BLaER1 treated with 17β-estradiol and CSF1 and Interleukin-3, amounts not matched to agents 10 nM and 100 nM (cell line): ENCODE measurements around the gene TSPAN16.

Experiments
- H3K27ac ChIP-seq, 11 experiments: shearing (Covaris generic); formaldehyde crosslinking; 2 replicates each; pipeline ENCODE4 v1.8.1; 2022
- H3K27me3 ChIP-seq, 11 experiments: shearing (Covaris generic); formaldehyde crosslinking; 2 replicates each; pipeline ENCODE4 v1.8.1; 2022
- H3K36me3 ChIP-seq, 11 experiments: shearing (Covaris generic); formaldehyde crosslinking; 2 replicates each; pipeline ENCODE4 v1.8.1; 2022
- H3K4me1 ChIP-seq, 10 experiments: shearing (Covaris generic); formaldehyde crosslinking; 2 replicates each; pipeline ENCODE4 v1.8.1; 2022
- H3K4me2 ChIP-seq, 11 experiments: shearing (Covaris generic); formaldehyde crosslinking; 2 replicates each; pipeline ENCODE4 v1.8.1; 2022
- H3K4me3 ChIP-seq, 10 experiments: shearing (Covaris generic); formaldehyde crosslinking; 2 replicates each; pipeline ENCODE4 v1.8.1; 2022
- H3K9ac ChIP-seq, 11 experiments: shearing (Covaris generic); formaldehyde crosslinking; 2 replicates each; pipeline ENCODE4 v1.8.1; 2022
- H3K9me3 ChIP-seq, 11 experiments: shearing (Covaris generic); formaldehyde crosslinking; replicated peaks in 1 of 11; 2 replicates each; pipeline ENCODE4 v1.8.1; 2022
- H4K20me1 ChIP-seq, 11 experiments: shearing (Covaris generic); formaldehyde crosslinking; 2 replicates each; pipeline ENCODE4 v1.8.1; 2022
- Cebpa-rat ChIP-seq, 11 experiments: shearing (Covaris generic); IDR thresholded peaks; 2 replicates each; pipeline ENCODE4 v1.8.1; 2022

Gene TSPAN16

GRCh38 chr19:11321191-11322126, 25.5 kb downstream of the TSPAN16 start:
- Histone ChIP-seq H3K27me3 (no peaks in the 10 kb centered on the region), H3K36me3 (peaks cover 0 to 24% (median 12%) of the 10 kb centered on the region in 11 experiments; a peak in 17 of 22 replicates), H3K9ac (peak overlapping the region in 9 of 11 experiments; percentile 83 to 92 (median 86); a peak in 18 of 22 replicates), H4K20me1 (no peaks in the 10 kb centered on the region), H3K4me1 (peaks cover 81 to 100% (median 99%) of the 10 kb centered on the region in 10 experiments), H3K27ac (peak overlapping the region in 10 of 11 experiments; percentile 90 to 99 (median 97); a peak in 21 of 22 replicates), H3K9me3 (peaks cover 0 to 19% (median 0%) of the 10 kb centered on the region in 11 experiments; a peak in 7 of 22 replicates), H3K4me2 (peak overlapping the region; percentile 80 to 97 (median 88)), H3K4me3 (peak overlapping the region in 1 of 10 experiments; percentile 50; a peak in 2 of 20 replicates)
- TF ChIP-seq Cebpa-rat (IDR thresholded peaks at IDR 0.05), result no peak

DNA sequence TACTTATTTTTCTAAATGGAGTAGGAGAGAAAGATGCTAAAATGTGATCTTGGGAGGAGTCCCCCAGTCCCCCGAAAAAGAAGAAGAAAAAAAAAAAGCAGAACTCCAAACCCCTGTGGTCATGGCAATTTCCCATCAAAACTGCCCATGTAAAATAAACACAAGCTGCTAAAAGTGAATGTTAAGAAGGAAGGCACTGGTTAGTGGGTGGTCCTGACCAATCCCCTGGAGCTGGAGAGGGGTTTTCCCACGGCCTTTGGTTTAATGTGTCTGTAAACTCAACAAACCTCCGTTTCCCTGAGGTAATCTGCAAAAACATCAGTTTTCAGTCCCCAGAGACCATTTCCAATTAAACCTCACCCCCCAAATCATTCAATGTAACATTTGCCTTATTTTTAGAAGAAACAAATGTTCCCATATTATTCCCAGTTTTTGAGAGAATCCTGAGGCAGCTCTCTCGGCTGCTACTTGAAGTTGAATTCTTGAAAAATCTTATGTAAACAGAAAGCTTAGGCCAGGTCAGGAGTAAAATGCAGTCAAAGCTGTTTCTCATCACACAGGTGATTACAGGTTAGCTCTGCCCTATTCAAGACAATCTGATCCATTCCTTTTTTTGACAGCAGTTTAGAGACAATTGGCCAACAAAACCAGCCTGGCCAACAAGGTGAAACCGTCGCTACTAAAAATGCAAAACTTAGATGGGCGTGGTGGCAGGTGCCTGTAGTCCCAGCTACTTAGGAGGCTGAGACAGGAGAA, 26.5 kb downstream of the TSPAN16 start:
- Histone ChIP-seq H3K4me3 (peak overlapping the region in 2 of 10 experiments; percentile 18 to 27; a peak in 2 of 20 replicates), H4K20me1 (no peaks in the 10 kb centered on the region), H3K4me1 (peaks cover 74 to 100% (median 98%) of the 10 kb centered on the region in 10 experiments), H3K4me2 (peak overlapping the region; percentile 80 to 97 (median 88)), H3K9ac (peak overlapping the region; percentile 53 to 92 (median 85)), H3K27me3 (no peaks in the 10 kb centered on the region), H3K36me3 (peaks cover 0 to 34% (median 22%) of the 10 kb centered on the region in 11 experiments; a peak in 21 of 22 replicates), H3K27ac (peak overlapping the region; percentile 73 to 99 (median 97); a peak in 21 of 22 replicates), H3K9me3 (peaks cover 0 to 19% (median 0%) of the 10 kb centered on the region in 11 experiments; a peak in 7 of 22 replicates)
- no peak for TF ChIP-seq Cebpa-rat (IDR thresholded peaks at IDR 0.05)

DNA sequence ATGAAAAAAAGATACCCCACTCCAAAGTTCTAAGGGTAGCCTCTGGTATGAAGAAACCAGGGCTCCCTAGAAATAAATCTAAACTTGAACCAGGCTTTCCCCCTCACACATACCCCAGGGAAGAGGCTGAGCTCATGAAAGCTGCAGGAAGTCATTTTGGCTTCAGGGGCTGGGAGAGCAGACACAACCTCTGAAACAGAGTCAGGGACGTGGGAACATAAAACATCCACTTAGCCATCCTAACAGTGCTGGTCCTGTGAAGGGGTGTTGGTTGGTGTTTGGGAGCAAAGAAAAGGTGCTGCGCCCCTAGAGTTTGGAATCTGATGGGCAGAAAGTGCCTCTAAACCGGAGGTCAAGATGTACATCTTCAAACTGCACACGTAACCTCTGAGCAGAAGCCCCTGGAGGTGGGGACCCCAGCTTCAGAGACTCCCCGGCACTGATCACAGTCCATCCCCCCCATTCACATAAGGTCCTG, 27.7 kb downstream of the TSPAN16 start:
- Histone ChIP-seq H3K27ac (peak overlapping the region; percentile 73 to 99 (median 97)), H3K9ac (peak overlapping the region; percentile 66 to 92 (median 85)), H3K4me3 (peak overlapping the region in 6 of 10 experiments; percentile 10 to 48 (median 22); a peak in 6 of 20 replicates), H3K4me1 (peaks cover 62 to 100% (median 88%) of the 10 kb centered on the region in 10 experiments), H3K27me3 (no peaks in the 10 kb centered on the region), H3K4me2 (peak overlapping the region; percentile 80 to 97 (median 88)), H4K20me1 (no peaks in the 10 kb centered on the region), H3K36me3 (peaks cover 0 to 46% (median 33%) of the 10 kb centered on the region in 11 experiments; a peak in 21 of 22 replicates), H3K9me3 (peaks cover 0 to 14% (median 0%) of the 10 kb centered on the region in 11 experiments; a peak in 7 of 22 replicates)
- TF ChIP-seq Cebpa-rat (IDR thresholded peaks at IDR 0.05), result no peak

GRCh38 chr19:11324079-11324661, 28.2 kb downstream of the TSPAN16 start:
- Histone ChIP-seq H3K36me3 (peaks cover 0 to 51% (median 38%) of the 10 kb centered on the region in 11 experiments; a peak in 21 of 22 replicates), H3K4me3 (peak overlapping the region in 7 of 10 experiments; percentile 10 to 56 (median 29); a peak in 9 of 20 replicates)
- peak; percentile 99 to 100 (median 100) for TF ChIP-seq Cebpa-rat (IDR thresholded peaks at IDR 0.05)

DNA sequence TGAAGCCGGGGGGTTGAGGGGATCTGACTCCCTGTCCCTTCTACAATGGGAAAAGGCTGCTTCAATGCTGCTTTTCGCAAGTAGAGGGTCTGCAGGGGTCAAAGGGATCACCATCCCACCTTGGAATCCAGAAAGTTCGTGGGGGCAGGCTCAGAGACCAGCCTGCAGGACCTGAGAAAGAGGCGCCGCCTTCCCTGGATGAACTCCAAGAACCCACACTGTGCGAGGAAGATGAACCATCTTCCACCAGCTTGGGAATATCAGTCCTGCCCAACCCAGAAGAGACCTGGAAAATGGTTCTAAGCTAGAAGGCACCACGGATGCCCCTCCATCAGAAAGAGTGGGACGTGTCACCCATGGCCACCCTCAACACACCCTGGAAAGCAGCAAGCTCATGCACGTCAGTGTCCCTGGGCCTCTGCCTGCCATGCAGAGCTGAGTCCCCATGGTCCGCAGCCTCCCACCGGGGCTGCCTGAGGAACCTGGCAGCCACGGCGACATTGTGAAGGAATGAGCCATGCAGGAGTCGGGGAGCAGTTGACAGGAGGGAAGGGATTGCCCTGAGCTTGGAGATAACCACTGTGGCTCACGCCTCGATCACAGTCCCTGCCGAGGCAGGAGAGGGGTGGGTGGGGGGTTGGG, 28.9 kb downstream of the TSPAN16 start:
- no peaks in the 10 kb centered on the region for H4K20me1 ChIP-seq
- peak overlapping the region; percentile 66 to 92 (median 85); a peak in 21 of 22 replicates for H3K9ac ChIP-seq
- no peak for TF ChIP-seq Cebpa-rat (IDR thresholded peaks at IDR 0.05)
- peaks cover 0 to 1% (median 0%) of the 10 kb centered on the region in 11 experiments; a peak in 1 of 22 replicates for H3K9me3 ChIP-seq
- H3K4me2 ChIP-seq, result peak overlapping the region; percentile 80 to 97 (median 88)
- peaks cover 51 to 100% (median 76%) of the 10 kb centered on the region in 10 experiments for H3K4me1 ChIP-seq
- peak overlapping the region; percentile 73 to 99 (median 97) for H3K27ac ChIP-seq
- peak overlapping the region in 6 of 10 experiments; percentile 24 to 56 (median 32); a peak in 9 of 20 replicates for H3K4me3 ChIP-seq
- H3K27me3 ChIP-seq, result no peaks in the 10 kb centered on the region
- peaks cover 0 to 58% (median 43%) of the 10 kb centered on the region in 11 experiments; a peak in 21 of 22 replicates for H3K36me3 ChIP-seq

More at GRCh38 chr19:11324079-11324661, 28.2 kb downstream of the TSPAN16 start:
- H4K20me1 ChIP-seq, result no peaks in the 10 kb centered on the region
- peak overlapping the region; percentile 80 to 97 (median 88) for H3K4me2 ChIP-seq
- peak overlapping the region; percentile 66 to 92 (median 85); a peak in 21 of 22 replicates for H3K9ac ChIP-seq
- H3K27me3 ChIP-seq, result no peaks in the 10 kb centered on the region
- peaks cover 57 to 100% (median 83%) of the 10 kb centered on the region in 10 experiments for H3K4me1 ChIP-seq
- H3K27ac ChIP-seq, result peak overlapping the region; percentile 73 to 99 (median 97)
- H3K9me3 ChIP-seq, result peaks cover 0 to 8% (median 0%) of the 10 kb centered on the region in 11 experiments; a peak in 7 of 22 replicates

DNA sequence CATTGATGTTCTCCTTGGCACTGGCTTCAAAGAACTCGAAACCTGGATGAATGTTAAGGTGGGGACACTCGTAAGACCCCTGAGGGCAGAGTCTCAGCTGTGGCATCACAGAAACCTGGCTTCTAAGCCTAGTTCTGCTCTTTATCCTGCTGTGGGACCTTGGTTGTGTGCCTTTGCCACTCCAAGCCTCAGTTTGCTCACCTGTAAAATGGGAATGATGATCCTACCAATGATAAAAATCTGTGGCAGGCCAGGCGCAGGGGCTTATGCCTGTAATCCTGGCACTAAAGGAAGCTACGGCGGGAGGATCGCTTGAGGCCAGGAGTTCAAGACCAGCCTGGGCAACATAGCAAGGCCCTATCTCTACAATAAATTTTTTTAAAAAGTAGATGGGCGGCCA, 29.6 kb downstream of the TSPAN16 start:
- Histone ChIP-seq H3K4me2 (peak overlapping the region; percentile 7 to 95 (median 86); a peak in 20 of 22 replicates), H3K9ac (peak overlapping the region in 9 of 11 experiments; percentile 22 to 92 (median 86); a peak in 14 of 22 replicates), H3K27me3 (no peaks in the 10 kb centered on the region), H4K20me1 (no peaks in the 10 kb centered on the region), H3K9me3 (no peaks in the 10 kb centered on the region; a peak in 1 of 22 replicates), H3K27ac (peak overlapping the region in 10 of 11 experiments; percentile 23 to 99 (median 97); a peak in 19 of 22 replicates), H3K4me3 (peak overlapping the region in 4 of 10 experiments; percentile 9 to 58 (median 29); a peak in 5 of 20 replicates), H3K36me3 (peaks cover 0 to 65% (median 50%) of the 10 kb centered on the region in 11 experiments; a peak in 21 of 22 replicates), H3K4me1 (peaks cover 46 to 100% (median 69%) of the 10 kb centered on the region in 10 experiments)
- TF ChIP-seq Cebpa-rat (IDR thresholded peaks at IDR 0.05), result no peak

- Histone ChIP-seq H3K27me3 (no peaks in the 10 kb centered on the region), H3K9ac (peak overlapping the region in 3 of 11 experiments; percentile 4 to 57 (median 40); a peak in 4 of 22 replicates), H3K27ac (peak overlapping the region in 8 of 11 experiments; percentile 25 to 99 (median 42); a peak in 11 of 22 replicates), H3K9me3 (peaks cover 0 to 6% (median 3%) of the 10 kb centered on the region in 11 experiments; a peak in 12 of 22 replicates), H3K4me3 (no peak overlapping the region), H3K4me1 (peaks cover under 1 to 85% (median 25%) of the 10 kb centered on the region in 10 experiments; a peak in 19 of 20 replicates), H3K36me3 (peaks cover 6 to 99% (median 95%) of the 10 kb centered on the region in 11 experiments), H4K20me1 (peaks cover 0 to 13% (median 0%) of the 10 kb centered on the region in 11 experiments; a peak in 3 of 22 replicates), H3K4me2 (peak overlapping the region in 4 of 11 experiments; percentile 23 to 89 (median 53); a peak in 7 of 22 replicates)
- no peak for TF ChIP-seq Cebpa-rat (IDR thresholded peaks at IDR 0.05)
Measured at GRCh38 chr19:11330127-11330526, 34.2 kb downstream of the TSPAN16 start.
